Lung (tissue), 12 donors: Measurements from ENCODE around the gene ALKBH7. TPM values are rescaled to one million over a fixed set of nuclear protein-coding genes. Genes with fewer than 3 reads are reported as not detected.
A peak's percentile ranks its signal among the peaks of the same experiment; 100 is the strongest.

Experiments
- ATAC-seq: fragments of 200-7000 bp; cut with Tn5 transposase; one replicate; pipeline ENCODE4 v1.9.1; 2020; ENCODE audit warnings: moderate number of reproducible peaks; ENCODE audit not compliant: insufficient read depth, low FRiP score
- DNase-seq, 3 donors: peaks; one replicate each; pipeline ENCODE4 v3.0.0-alpha.2; 2013 to 2017
- H3K27ac ChIP-seq, 2 donors: one replicate each; pipeline ENCODE4 v1.5.1; 2013; ENCODE audit warnings: mild to moderate bottlenecking in 2 of 2, moderate library complexity in 2 of 2, control low read depth in 1 of 2, inconsistent platforms in 1 of 2, low read depth in 1 of 2, low read length in 1 of 2
- H3K27me3 ChIP-seq, 3 donors: one replicate each; pipeline ENCODE4 v1.5.1; 2013; ENCODE audit warnings: low read length in 2 of 3; ENCODE audit not compliant: control insufficient read depth in 3 of 3, insufficient read depth in 3 of 3
- H3K36me3 ChIP-seq, 4 donors: one replicate each; pipeline ENCODE4 v1.5.1; 2013; ENCODE audit warnings: low read length in 4 of 4, mild to moderate bottlenecking in 1 of 4, moderate library complexity in 1 of 4; ENCODE audit not compliant: control insufficient read depth in 4 of 4, insufficient read depth in 4 of 4
- H3K4me1 ChIP-seq, 5 donors: one replicate each; pipeline ENCODE4 v1.5.1; 2013; ENCODE audit warnings: low read length in 5 of 5, mild to moderate bottlenecking in 2 of 5, moderate library complexity in 1 of 5; ENCODE audit not compliant: control insufficient read depth in 5 of 5, insufficient read depth in 5 of 5
- H3K4me3 ChIP-seq: one replicate; pipeline ENCODE4 v1.5.1; 2013; ENCODE audit warnings: mild to moderate bottlenecking, control low read depth, moderate library complexity
- H3K9ac ChIP-seq, 2 donors: one replicate each; pipeline ENCODE4 v1.5.1; 2013; ENCODE audit warnings: low read length in 2 of 2, control low read depth in 1 of 2; ENCODE audit not compliant: insufficient read depth in 1 of 2
- H3K9me3 ChIP-seq, 4 donors: one replicate each; pipeline ENCODE4 v1.5.1; 2013; ENCODE audit warnings: low read length in 3 of 4, mild to moderate bottlenecking in 1 of 4, moderate library complexity in 1 of 4; ENCODE audit not compliant: control insufficient read depth in 4 of 4, insufficient read depth in 3 of 4
- WGBS, 2 donors: extraction: QIAGEN DNeasy Blood & Tissue Kit; methylation state at CpG; one replicate each; pipeline ENCODE4 v1.1.7; 2013; 5-methylcytosine and 5-hydroxymethylcytosine counted together
- polyA plus RNA-seq, 2 donors: library from polyadenylated mRNA; stranded (reverse); fragments of 200-250 nt; gene quantifications; one replicate each; pipeline ENCODE4 v1.2.1, GENCODE V29; 2013
- total RNA-seq, 2 donors: library from RNA; depleted of rRNA in 1 of 2; stranded (reverse); fragments of >200 nt in 1 of 2; gene quantifications; one replicate each; pipeline ENCODE4 v1.2.1, GENCODE V29; 2014 to 2021
- TF ChIP-seq, protein P1 (sequence below): IDR thresholded peaks from 2 replicates; pipeline ENCODE4 v1.5.1; 2012; ENCODE audit warnings: mild to moderate bottlenecking; ENCODE audit errors: control extremely low read depth, extremely low read depth
- donor health status: control.
- donor health status: control.
- donor health status: Bipolar disorder and iron deficiency.
- donor health status: healthy.
- donor health status: DM: yes; HTN: yes; CAD: no.

The ALKBH7 gene
- total and polyA plus RNA-seq, 4 donors: 26.8 to 84.2 (median 53.4) TPM

DNA sequence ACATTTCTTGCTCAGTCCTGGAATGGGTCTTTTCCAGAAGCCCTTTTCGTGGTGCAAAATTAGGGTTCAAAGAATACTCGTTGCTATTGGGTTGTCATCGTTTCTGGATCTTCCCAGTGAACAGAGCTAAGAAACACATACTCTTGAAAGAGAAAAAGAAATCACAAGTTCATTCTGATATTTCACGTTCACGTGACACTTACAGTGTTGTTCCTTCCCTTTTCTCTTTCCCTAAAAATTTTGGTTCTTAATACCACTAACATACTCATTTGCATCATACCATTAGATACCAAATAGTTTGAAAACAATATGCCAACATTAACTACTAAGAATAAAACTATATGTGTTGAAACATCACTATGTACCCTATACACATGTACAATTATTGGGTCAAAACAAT lies 33.8 kb downstream of the ALKBH7 start:
- Histone ChIP-seq H3K27me3 (no peaks in the 10 kb centered on the region), H3K9me3 (no peaks in the 10 kb centered on the region), H3K4me3 (no peak overlapping the region), H3K36me3 (no peaks in the 10 kb centered on the region), H3K4me1 (peaks cover 0 to 6% (median 0%) of the 10 kb centered on the region in 5 donors), H3K9ac (no peak overlapping the region), H3K27ac (no peak overlapping the region)
- DNase-seq (no peak), ATAC-seq (no peak)
- TF ChIP-seq, protein P1, sequence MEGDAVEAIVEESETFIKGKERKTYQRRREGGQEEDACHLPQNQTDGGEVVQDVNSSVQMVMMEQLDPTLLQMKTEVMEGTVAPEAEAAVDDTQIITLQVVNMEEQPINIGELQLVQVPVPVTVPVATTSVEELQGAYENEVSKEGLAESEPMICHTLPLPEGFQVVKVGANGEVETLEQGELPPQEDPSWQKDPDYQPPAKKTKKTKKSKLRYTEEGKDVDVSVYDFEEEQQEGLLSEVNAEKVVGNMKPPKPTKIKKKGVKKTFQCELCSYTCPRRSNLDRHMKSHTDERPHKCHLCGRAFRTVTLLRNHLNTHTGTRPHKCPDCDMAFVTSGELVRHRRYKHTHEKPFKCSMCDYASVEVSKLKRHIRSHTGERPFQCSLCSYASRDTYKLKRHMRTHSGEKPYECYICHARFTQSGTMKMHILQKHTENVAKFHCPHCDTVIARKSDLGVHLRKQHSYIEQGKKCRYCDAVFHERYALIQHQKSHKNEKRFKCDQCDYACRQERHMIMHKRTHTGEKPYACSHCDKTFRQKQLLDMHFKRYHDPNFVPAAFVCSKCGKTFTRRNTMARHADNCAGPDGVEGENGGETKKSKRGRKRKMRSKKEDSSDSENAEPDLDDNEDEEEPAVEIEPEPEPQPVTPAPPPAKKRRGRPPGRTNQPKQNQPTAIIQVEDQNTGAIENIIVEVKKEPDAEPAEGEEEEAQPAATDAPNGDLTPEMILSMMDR: no peak
- 79 to 80% methylated on average over 5 of the region's 5 CpGs for WGBS, 2 donors

DNA sequence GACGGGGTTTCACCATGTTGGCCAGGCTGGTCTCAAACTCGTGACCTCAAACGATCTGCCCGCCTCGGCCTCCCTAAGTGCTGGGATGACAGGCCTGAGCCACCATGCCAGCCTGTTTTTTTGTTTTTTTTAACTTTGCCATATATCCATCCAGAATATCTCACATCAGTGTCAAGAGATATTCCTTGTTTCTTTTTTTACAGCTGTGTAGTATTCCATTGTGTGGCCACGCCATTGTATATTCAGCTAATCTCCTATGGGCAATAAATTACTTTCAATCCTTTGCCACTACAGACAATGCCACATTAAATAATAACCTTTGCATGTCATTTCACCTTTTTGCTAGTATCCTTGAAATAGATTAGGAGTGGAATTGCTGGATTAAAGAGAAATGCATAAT lies 36.8 kb downstream of the ALKBH7 start:
- Histone ChIP-seq H3K9ac (no peak overlapping the region), H3K4me3 (no peak overlapping the region), H3K27me3 (no peaks in the 10 kb centered on the region), H3K36me3 (peaks cover 0 to 6% (median 0%) of the 10 kb centered on the region in 4 donors), H3K9me3 (no peaks in the 10 kb centered on the region), H3K27ac (no peak overlapping the region), H3K4me1 (peaks cover 0 to 25% (median 10%) of the 10 kb centered on the region in 5 donors)
- no peak for ATAC-seq
- DNase-seq: no peak
- TF ChIP-seq, protein P1: no peak
- 92 to 96% methylated on average over 6 of the region's 6 CpGs for WGBS, 2 donors

DNA sequence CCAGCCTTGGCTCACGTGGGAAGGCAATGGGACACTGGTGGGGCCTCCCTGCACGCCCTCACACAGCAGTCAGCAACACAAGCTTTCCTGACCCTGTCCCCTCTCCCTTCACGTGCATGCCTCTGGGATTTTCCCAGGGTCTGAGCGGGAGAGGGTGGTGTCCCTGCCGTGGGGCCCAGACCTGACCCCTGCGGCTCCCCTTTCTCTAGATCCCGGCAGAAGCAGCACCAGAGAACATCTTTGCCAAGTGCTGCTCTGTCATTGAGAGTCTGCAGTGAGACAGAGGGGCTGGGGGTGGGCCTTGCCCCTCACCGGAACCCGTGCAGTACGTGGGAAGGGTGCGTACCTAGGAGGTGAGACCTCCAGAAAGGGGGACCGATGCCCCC lies 39.5 kb downstream of the ALKBH7 start:
- ATAC-seq: no peak

More for the DNA sequence above, 39.5 kb downstream of the ALKBH7 start:
- WGBS, 2 donors: 76 to 82% methylated on average over 12 of the region's 12 CpGs
- H3K9ac ChIP-seq: peak overlapping the region; percentile 26 to 33
- no peak overlapping the region for H3K4me3 ChIP-seq
- TF ChIP-seq, protein P1: no peak
- H3K9me3 ChIP-seq: no peaks in the 10 kb centered on the region
- peaks cover 0 to 31% (median 10%) of the 10 kb centered on the region in 5 donors for H3K4me1 ChIP-seq
- no peak overlapping the region for H3K27ac ChIP-seq
- DNase-seq: peak in 1 of 3 donors; percentile 24
- H3K27me3 ChIP-seq: no peaks in the 10 kb centered on the region
- peaks cover 3 to 32% (median 21%) of the 10 kb centered on the region in 4 donors for H3K36me3 ChIP-seq
